ENCODE results near the gene PLEKHG5. TPM values are rescaled to one million over a fixed set of nuclear protein-coding genes. Genes with fewer than 3 reads are reported as not detected.

PLEKHG5 gene
- total and polyA plus RNA-seq, 11 donors, result 7.2 to 20.2 (median 15.2) TPM

GRCh38 chr1:6461538-6462411, 29.7 kb downstream of the PLEKHG5 start:
- ATAC-seq (no peak), DNase-seq (no peak)
- intact Hi-C loops (cut with DNase I), result no loop called here
- peak overlapping the region in 1 of 12 donors; percentile 29 for H3K27ac ChIP-seq
- H3K36me3 ChIP-seq, result peaks cover 0 to 24% (median 13%) of the 10 kb centered on the region in 9 donors
- WGBS, 4 donors, result 77 to 94% (median 86%) methylated on average over 44 to 48 of the region's 48 CpGs
- no peak for TF ChIP-seq CTCF (IDR thresholded peaks at IDR 0.05)
- no peak for TF ChIP-seq POLR2A (IDR thresholded peaks at IDR 0.05)
- peaks cover 0 to 36% (median 11%) of the 10 kb centered on the region in 12 donors for H3K4me1 ChIP-seq
- no peaks in the 10 kb centered on the region for H3K9me3 ChIP-seq
- H3K27me3 ChIP-seq, result peaks cover 0 to 41% (median 13%) of the 10 kb centered on the region in 9 donors
- peak overlapping the region in 7 of 12 donors; percentile 24 to 55 (median 42) for H3K4me3 ChIP-seq

- Histone ChIP-seq H3K4me3 (peak overlapping the region in 9 of 12 donors; percentile 21 to 55 (median 37)), H3K4me1 (peaks cover 0 to 34% (median 11%) of the 10 kb centered on the region in 12 donors), H3K36me3 (peaks cover 0 to 24% (median 13%) of the 10 kb centered on the region in 9 donors), H3K27me3 (peaks cover 0 to 48% (median 20%) of the 10 kb centered on the region in 9 donors), H3K27ac (peak overlapping the region in 2 of 12 donors; percentile 29 to 52), H3K9me3 (no peaks in the 10 kb centered on the region)
- DNase-seq (no peak), ATAC-seq (no peak)
- no peak for TF ChIP-seq POLR2A (IDR thresholded peaks at IDR 0.05)
- no peak for TF ChIP-seq CTCF (IDR thresholded peaks at IDR 0.05)
- 61 to 87% (median 70%) methylated on average over 40 of the region's 40 CpGs for WGBS, 4 donors
- intact Hi-C loops (cut with DNase I), result no loop called here
These were observed 30.4 kb downstream of the PLEKHG5 start for GRCh38 chr1:6461051-6461530.

DNA sequence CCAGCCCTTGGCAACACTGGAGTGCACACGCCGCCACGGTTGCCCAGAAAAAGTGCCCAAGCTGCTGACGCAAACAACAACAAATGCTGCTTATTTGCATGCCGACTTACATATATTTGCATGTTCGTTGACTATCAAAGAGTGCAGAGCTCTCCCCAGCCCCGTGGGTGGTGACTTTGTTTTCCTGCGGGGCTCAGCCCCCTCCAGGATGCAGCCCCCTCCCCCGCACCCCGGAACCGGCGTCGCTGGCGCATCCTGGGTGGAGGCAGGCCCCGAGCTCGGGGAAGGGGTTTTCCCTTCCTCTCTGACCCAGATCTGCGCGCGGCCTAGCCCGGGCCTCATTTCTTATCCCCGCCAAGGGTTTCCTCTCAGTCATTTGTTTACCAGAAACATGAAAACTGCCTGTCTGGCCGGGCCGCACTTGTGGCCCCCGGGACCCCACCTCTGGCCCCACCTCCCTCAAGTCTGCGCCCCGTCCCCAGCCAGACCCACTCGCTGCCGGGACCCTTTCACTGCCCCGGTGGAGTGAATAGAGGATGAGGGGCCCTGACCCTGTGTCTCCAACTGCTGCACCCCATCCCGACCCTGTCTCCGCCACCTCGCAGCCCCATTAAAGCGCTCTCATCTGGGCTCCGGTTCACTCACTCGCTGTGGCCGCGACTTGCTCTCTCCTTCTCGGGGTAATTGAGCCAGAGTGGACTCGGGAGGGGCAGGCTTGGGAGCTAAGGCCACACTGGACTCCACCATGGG, 31.0 kb downstream of the PLEKHG5 start:
- peaks cover 0 to 54% (median 24%) of the 10 kb centered on the region in 9 donors for H3K27me3 ChIP-seq
- no peak for TF ChIP-seq POLR2A (IDR thresholded peaks at IDR 0.05)
- TF ChIP-seq CTCF (IDR thresholded peaks at IDR 0.05), result no peak
- peak overlapping the region in 10 of 12 donors; percentile 20 to 55 (median 34) for H3K4me3 ChIP-seq
- no peak for DNase-seq
- 17 to 34% (median 24%) methylated on average over 28 to 39 of the region's 39 CpGs for WGBS, 4 donors
- ATAC-seq, result peak in 1 of 4 donors; percentile 22
- peak overlapping the region in 3 of 12 donors; percentile 39 to 52 (median 42) for H3K27ac ChIP-seq
- no peaks in the 10 kb centered on the region for H3K9me3 ChIP-seq
- intact Hi-C loops (cut with DNase I), result no loop called here
- H3K4me1 ChIP-seq, result peaks cover 0 to 33% (median 11%) of the 10 kb centered on the region in 12 donors
- peaks cover 0 to 24% (median 13%) of the 10 kb centered on the region in 9 donors for H3K36me3 ChIP-seq

All from heart left ventricle (tissue), 16 donors.